PC-9 (cell line): ENCODE results near the gene LENG9.

Experiments used
- EZH2 ChIP-seq: fragments of 200-600 bp; sonication (generic); IDR thresholded peaks from 2 replicates; pipeline ENCODE4 v1.8.0; 2017; ENCODE audit warnings: antibody characterized with exemption, low read depth
- TF ChIP-seq, protein P1 (sequence below): fragments of 200-600 bp; sonication (generic); conservative IDR thresholded peaks from 2 replicates; pipeline ENCODE4 v1.6.1; 2017; ENCODE audit warnings: mixed run types, antibody characterized with exemption, mild to moderate bottlenecking, moderate library complexity

- TF ChIP-seq, protein P1, sequence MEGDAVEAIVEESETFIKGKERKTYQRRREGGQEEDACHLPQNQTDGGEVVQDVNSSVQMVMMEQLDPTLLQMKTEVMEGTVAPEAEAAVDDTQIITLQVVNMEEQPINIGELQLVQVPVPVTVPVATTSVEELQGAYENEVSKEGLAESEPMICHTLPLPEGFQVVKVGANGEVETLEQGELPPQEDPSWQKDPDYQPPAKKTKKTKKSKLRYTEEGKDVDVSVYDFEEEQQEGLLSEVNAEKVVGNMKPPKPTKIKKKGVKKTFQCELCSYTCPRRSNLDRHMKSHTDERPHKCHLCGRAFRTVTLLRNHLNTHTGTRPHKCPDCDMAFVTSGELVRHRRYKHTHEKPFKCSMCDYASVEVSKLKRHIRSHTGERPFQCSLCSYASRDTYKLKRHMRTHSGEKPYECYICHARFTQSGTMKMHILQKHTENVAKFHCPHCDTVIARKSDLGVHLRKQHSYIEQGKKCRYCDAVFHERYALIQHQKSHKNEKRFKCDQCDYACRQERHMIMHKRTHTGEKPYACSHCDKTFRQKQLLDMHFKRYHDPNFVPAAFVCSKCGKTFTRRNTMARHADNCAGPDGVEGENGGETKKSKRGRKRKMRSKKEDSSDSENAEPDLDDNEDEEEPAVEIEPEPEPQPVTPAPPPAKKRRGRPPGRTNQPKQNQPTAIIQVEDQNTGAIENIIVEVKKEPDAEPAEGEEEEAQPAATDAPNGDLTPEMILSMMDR, result no peak
- no peak for TF ChIP-seq EZH2
Measured at GRCh38 chr19:54473892-54474372, 10.4 kb upstream of the LENG9 start.
